ENCODE data around the gene DNMT3A.

Gene DNMT3A

DNA sequence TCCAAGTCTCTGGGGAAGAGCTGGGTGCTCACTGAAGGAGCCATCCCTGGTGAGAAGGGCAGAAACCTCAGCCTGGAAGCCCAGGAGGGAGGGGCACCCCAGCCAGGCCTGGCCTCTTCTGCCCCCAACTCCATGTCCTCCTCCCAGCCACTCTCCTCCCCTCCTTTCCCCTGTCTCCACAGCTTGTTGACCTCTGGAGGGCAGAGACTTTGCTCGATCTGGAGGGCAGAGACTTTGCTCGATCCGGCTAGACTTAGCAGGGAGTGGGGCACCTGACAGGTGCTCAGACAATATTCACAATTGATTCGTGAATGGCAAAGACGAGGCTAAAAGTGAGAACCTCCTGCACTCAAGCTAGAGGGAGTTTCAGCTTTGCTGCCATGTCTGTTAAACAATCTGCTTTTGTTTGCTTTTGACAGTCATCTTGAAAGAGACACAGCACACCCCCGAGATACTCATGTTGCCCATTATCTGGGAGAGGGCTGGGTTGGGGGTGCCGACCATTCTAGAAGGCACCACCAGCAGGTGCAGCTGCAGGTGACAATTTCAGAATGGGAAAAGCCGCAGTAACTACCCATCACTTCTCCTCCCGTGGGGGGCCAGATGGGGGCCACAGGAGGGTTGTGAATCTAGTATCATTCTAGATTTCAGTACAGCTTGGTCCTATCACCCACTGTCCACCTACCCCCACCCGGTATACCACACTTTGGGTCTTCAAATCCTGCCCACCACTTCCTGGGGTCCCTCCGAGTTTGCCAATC lies 54.8 kb downstream of the DNMT3A start:
- Histone ChIP-seq H3K36me3 (ENCODE audit: control insufficient read depth in 2 of 2, insufficient read depth in 2 of 2, low read length in 2 of 2) (peaks cover 0 to 8% of the 10 kb centered on the region in 2 donors), H3K9me3 (ENCODE audit: control insufficient read depth in 2 of 2, low read length in 2 of 2) (no peaks in the 10 kb centered on the region), H3K9ac (ENCODE audit: low read depth in 1 of 2, low read length in 2 of 2) (no peak overlapping the region), H3K27ac (ENCODE audit: low read depth in 2 of 2, low read length in 2 of 2) (peak overlapping the region in 1 of 2 donors; percentile 26), H3K4me3 (ENCODE audit: low read length in 2 of 2) (no peak overlapping the region), H3K4me1 (ENCODE audit: control insufficient read depth in 2 of 2, insufficient read depth in 2 of 2, low read length in 2 of 2) (peaks cover 0 to 10% of the 10 kb centered on the region in 2 donors), H3K27me3 (ENCODE audit: control insufficient read depth in 2 of 2, insufficient read depth in 2 of 2, low read length in 2 of 2) (no peaks in the 10 kb centered on the region)

GRCh38 chr2:25286025-25286400 lies 55.7 kb downstream of the DNMT3A start:
- Histone ChIP-seq H3K27ac (ENCODE audit: low read depth in 2 of 2, low read length in 2 of 2) (peak overlapping the region; percentile 26 to 37), H3K36me3 (ENCODE audit: control insufficient read depth in 2 of 2, insufficient read depth in 2 of 2, low read length in 2 of 2) (peaks cover 0 to 13% of the 10 kb centered on the region in 2 donors), H3K27me3 (ENCODE audit: control insufficient read depth in 2 of 2, insufficient read depth in 2 of 2, low read length in 2 of 2) (no peaks in the 10 kb centered on the region), H3K9ac (ENCODE audit: low read depth in 1 of 2, low read length in 2 of 2) (no peak overlapping the region), H3K4me3 (ENCODE audit: low read length in 2 of 2) (no peak overlapping the region), H3K9me3 (ENCODE audit: control insufficient read depth in 2 of 2, low read length in 2 of 2) (no peaks in the 10 kb centered on the region), H3K4me1 (ENCODE audit: control insufficient read depth in 2 of 2, insufficient read depth in 2 of 2, low read length in 2 of 2) (peaks cover 0 to 9% of the 10 kb centered on the region in 2 donors)

GRCh38 chr2:25285265-25286024 lies 56.3 kb downstream of the DNMT3A start:
- Histone ChIP-seq H3K9ac (ENCODE audit: low read depth in 1 of 2, low read length in 2 of 2) (no peak overlapping the region), H3K4me1 (ENCODE audit: control insufficient read depth in 2 of 2, insufficient read depth in 2 of 2, low read length in 2 of 2) (peaks cover 0 to 7% of the 10 kb centered on the region in 2 donors), H3K27ac (ENCODE audit: low read depth in 2 of 2, low read length in 2 of 2) (peak overlapping the region; percentile 26 to 50)

DNA sequence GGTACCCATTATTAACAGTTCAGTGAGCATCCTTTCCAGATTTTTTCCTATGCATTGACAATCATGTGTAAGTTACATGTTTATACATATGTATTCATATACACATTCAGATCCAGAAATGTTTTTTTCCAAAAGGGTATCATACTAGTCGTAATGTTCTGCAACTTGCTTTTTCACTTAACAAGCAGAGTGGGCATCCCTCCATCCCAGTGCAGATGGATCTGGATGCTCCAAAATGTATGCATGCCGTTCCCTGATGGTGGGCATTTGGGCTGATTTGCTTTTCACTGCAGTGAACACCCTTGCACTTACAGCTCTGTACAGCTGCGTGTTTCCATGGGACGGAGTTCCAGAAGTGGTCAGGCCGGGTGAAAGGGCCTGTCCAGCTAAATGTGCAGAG lies 57.0 kb downstream of the DNMT3A start:
- no peak overlapping the region for H3K4me3 ChIP-seq (ENCODE audit: low read length in 2 of 2)
- no peak overlapping the region for H3K27ac ChIP-seq (ENCODE audit: low read depth in 2 of 2, low read length in 2 of 2)
- peaks cover 0 to 17% of the 10 kb centered on the region in 2 donors for H3K36me3 ChIP-seq (ENCODE audit: control insufficient read depth in 2 of 2, insufficient read depth in 2 of 2, low read length in 2 of 2)
- no peak overlapping the region for H3K9ac ChIP-seq (ENCODE audit: low read depth in 1 of 2, low read length in 2 of 2)
- peaks cover 0 to 7% of the 10 kb centered on the region in 2 donors for H3K4me1 ChIP-seq (ENCODE audit: control insufficient read depth in 2 of 2, insufficient read depth in 2 of 2, low read length in 2 of 2)
- no peaks in the 10 kb centered on the region for H3K27me3 ChIP-seq (ENCODE audit: control insufficient read depth in 2 of 2, insufficient read depth in 2 of 2, low read length in 2 of 2)
- H3K9me3 ChIP-seq (ENCODE audit: control insufficient read depth in 2 of 2, low read length in 2 of 2): no peaks in the 10 kb centered on the region

More at GRCh38 chr2:25285265-25286024, 56.3 kb downstream of the DNMT3A start:
- Histone ChIP-seq H3K27me3 (ENCODE audit: control insufficient read depth in 2 of 2, insufficient read depth in 2 of 2, low read length in 2 of 2) (no peaks in the 10 kb centered on the region), H3K36me3 (ENCODE audit: control insufficient read depth in 2 of 2, insufficient read depth in 2 of 2, low read length in 2 of 2) (peaks cover 0 to 17% of the 10 kb centered on the region in 2 donors), H3K4me3 (ENCODE audit: low read length in 2 of 2) (no peak overlapping the region), H3K9me3 (ENCODE audit: control insufficient read depth in 2 of 2, low read length in 2 of 2) (no peaks in the 10 kb centered on the region)

- Histone ChIP-seq H3K4me1 (ENCODE audit: control insufficient read depth in 2 of 2, insufficient read depth in 2 of 2, low read length in 2 of 2) (peaks cover 0 to 10% of the 10 kb centered on the region in 2 donors), H3K27ac (ENCODE audit: low read depth in 2 of 2, low read length in 2 of 2) (no peak overlapping the region), H3K9ac (ENCODE audit: low read depth in 1 of 2, low read length in 2 of 2) (no peak overlapping the region), H3K9me3 (ENCODE audit: control insufficient read depth in 2 of 2, low read length in 2 of 2) (no peaks in the 10 kb centered on the region), H3K36me3 (ENCODE audit: control insufficient read depth in 2 of 2, insufficient read depth in 2 of 2, low read length in 2 of 2) (peaks cover 0 to 17% of the 10 kb centered on the region in 2 donors), H3K4me3 (ENCODE audit: low read length in 2 of 2) (no peak overlapping the region), H3K27me3 (ENCODE audit: control insufficient read depth in 2 of 2, insufficient read depth in 2 of 2, low read length in 2 of 2) (no peaks in the 10 kb centered on the region)
Measured at GRCh38 chr2:25283921-25284320, 57.8 kb downstream of the DNMT3A start.

DNA sequence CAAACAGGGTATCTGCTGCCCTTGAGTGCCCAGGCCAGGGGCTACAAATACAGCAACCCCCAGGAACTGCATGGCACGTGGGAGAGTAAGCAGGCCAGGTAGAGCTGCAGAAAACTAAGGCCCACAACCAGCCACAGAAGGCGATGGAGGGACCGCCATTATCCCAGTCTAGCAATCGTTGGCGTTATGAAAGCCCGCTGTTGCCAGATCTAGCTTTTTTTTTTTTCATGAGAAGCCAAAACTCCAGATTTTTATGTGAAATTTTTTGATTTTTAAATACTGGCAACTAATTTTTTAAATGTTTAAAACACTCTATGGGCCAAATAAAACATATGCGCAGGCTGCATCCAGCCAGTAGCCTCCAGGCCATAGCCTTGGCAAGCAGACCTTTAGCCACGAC lies 59.8 kb downstream of the DNMT3A start:
- Histone ChIP-seq H3K27ac (ENCODE audit: low read depth in 2 of 2, low read length in 2 of 2) (no peak overlapping the region), H3K4me3 (ENCODE audit: low read length in 2 of 2) (no peak overlapping the region), H3K36me3 (ENCODE audit: control insufficient read depth in 2 of 2, insufficient read depth in 2 of 2, low read length in 2 of 2) (peaks cover 0 to 17% of the 10 kb centered on the region in 2 donors), H3K9me3 (ENCODE audit: control insufficient read depth in 2 of 2, low read length in 2 of 2) (no peaks in the 10 kb centered on the region), H3K9ac (ENCODE audit: low read depth in 1 of 2, low read length in 2 of 2) (peak overlapping the region in 1 of 2 donors; percentile 10), H3K27me3 (ENCODE audit: control insufficient read depth in 2 of 2, insufficient read depth in 2 of 2, low read length in 2 of 2) (no peaks in the 10 kb centered on the region), H3K4me1 (ENCODE audit: control insufficient read depth in 2 of 2, insufficient read depth in 2 of 2, low read length in 2 of 2) (peaks cover 8 to 16% of the 10 kb centered on the region in 2 donors)

GRCh38 chr2:25281522-25281921 lies 60.2 kb downstream of the DNMT3A start:
- no peaks in the 10 kb centered on the region for H3K27me3 ChIP-seq (ENCODE audit: control insufficient read depth in 2 of 2, insufficient read depth in 2 of 2, low read length in 2 of 2)
- peaks cover 8 to 17% of the 10 kb centered on the region in 2 donors for H3K4me1 ChIP-seq (ENCODE audit: control insufficient read depth in 2 of 2, insufficient read depth in 2 of 2, low read length in 2 of 2)
- peak overlapping the region in 1 of 2 donors; percentile 10 for H3K9ac ChIP-seq (ENCODE audit: low read depth in 1 of 2, low read length in 2 of 2)
- no peaks in the 10 kb centered on the region for H3K9me3 ChIP-seq (ENCODE audit: control insufficient read depth in 2 of 2, low read length in 2 of 2)
- no peak overlapping the region for H3K27ac ChIP-seq (ENCODE audit: low read depth in 2 of 2, low read length in 2 of 2)
- no peak overlapping the region for H3K4me3 ChIP-seq (ENCODE audit: low read length in 2 of 2)
- H3K36me3 ChIP-seq (ENCODE audit: control insufficient read depth in 2 of 2, insufficient read depth in 2 of 2, low read length in 2 of 2): peaks cover 0 to 17% of the 10 kb centered on the region in 2 donors

DNA sequence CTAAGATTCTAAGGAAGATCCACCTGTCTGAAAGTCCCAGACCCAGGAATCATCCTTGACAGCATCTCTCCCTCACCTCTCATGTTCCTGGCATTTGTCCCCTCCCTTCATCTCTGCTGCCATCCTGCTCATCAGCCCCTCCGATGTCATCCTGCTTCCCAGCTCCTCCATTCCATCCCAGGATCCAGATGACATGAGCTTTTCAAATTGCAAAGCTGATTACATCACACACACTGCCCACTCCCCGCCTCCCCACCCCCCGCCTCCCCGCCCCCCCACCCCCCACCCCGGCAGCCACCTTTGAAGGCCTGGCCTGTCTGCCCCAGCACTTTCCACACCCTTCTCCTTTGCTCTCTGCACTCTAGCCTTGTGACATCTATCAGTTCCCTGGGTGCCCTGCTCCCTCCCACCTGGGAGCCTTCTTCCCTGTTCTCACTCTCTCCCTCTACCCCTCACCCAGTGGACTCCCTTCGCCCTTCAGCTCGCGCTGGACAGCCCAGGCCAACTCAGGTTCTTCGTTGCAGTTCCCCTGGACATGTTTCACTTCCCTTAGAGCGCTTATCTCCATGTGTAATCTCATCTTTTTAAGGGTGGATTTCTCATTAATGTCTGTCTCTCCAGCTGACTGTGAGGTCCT lies 61.6 kb downstream of the DNMT3A start:
- no peak overlapping the region for H3K4me3 ChIP-seq (ENCODE audit: low read length in 2 of 2)
- H3K4me1 ChIP-seq (ENCODE audit: control insufficient read depth in 2 of 2, insufficient read depth in 2 of 2, low read length in 2 of 2): peaks cover 8 to 16% of the 10 kb centered on the region in 2 donors
- H3K27ac ChIP-seq (ENCODE audit: low read depth in 2 of 2, low read length in 2 of 2): no peak overlapping the region
- no peaks in the 10 kb centered on the region for H3K9me3 ChIP-seq (ENCODE audit: control insufficient read depth in 2 of 2, low read length in 2 of 2)
- H3K36me3 ChIP-seq (ENCODE audit: control insufficient read depth in 2 of 2, insufficient read depth in 2 of 2, low read length in 2 of 2): peaks cover 0 to 17% of the 10 kb centered on the region in 2 donors
- no peaks in the 10 kb centered on the region for H3K27me3 ChIP-seq (ENCODE audit: control insufficient read depth in 2 of 2, insufficient read depth in 2 of 2, low read length in 2 of 2)
- no peak overlapping the region for H3K9ac ChIP-seq (ENCODE audit: low read depth in 1 of 2, low read length in 2 of 2)

DNA sequence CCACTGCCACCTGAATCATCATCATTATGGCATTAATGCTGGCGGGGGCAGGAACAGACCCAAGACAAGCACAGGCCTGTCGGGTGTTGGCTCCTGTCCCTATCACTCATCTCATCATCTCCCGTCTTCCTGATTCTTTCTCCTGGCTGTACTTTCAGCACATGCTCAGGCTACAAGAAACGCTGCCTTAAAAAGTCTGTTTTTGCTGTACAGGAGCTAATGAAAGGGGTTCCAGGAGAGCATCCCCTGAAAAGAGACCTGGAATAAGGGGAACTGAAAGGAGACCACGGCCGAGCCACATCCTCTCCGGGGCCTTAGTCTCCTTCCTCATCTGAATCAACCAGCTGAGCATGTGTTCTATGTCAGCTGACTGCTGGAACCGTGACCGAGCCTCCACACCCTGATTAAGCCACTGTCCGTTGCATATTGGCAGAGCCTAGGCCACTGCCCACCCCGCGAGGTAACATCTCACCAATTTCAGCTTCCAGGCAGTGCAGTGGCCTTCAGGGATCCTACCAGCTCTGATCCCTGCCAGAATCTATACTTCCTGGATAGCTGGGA lies 62.6 kb downstream of the DNMT3A start:
- peaks cover 0 to 16% of the 10 kb centered on the region in 2 donors for H3K36me3 ChIP-seq (ENCODE audit: control insufficient read depth in 2 of 2, insufficient read depth in 2 of 2, low read length in 2 of 2)
- H3K27ac ChIP-seq (ENCODE audit: low read depth in 2 of 2, low read length in 2 of 2): peak overlapping the region; percentile 10 to 70
- no peaks in the 10 kb centered on the region for H3K27me3 ChIP-seq (ENCODE audit: control insufficient read depth in 2 of 2, insufficient read depth in 2 of 2, low read length in 2 of 2)
- no peak overlapping the region for H3K4me3 ChIP-seq (ENCODE audit: low read length in 2 of 2)
- H3K9me3 ChIP-seq (ENCODE audit: control insufficient read depth in 2 of 2, low read length in 2 of 2): no peaks in the 10 kb centered on the region
- H3K9ac ChIP-seq (ENCODE audit: low read depth in 1 of 2, low read length in 2 of 2): peak overlapping the region in 1 of 2 donors; percentile 17
- H3K4me1 ChIP-seq (ENCODE audit: control insufficient read depth in 2 of 2, insufficient read depth in 2 of 2, low read length in 2 of 2): peaks cover 8 to 15% of the 10 kb centered on the region in 2 donors

All from mucosa of rectum (tissue), 2 donors.